GM21367 (cell line): ENCODE results near the gene SMARCD3.

ENCODE experiments used
- ATAC-seq: cut with Tn5 transposase; IDR thresholded peaks from one replicate; pipeline ENCODE4 v1.9.1; 2021; ENCODE audit not compliant: unreplicated experiment

Gene SMARCD3

GRCh38 chr7:151189038-151189437 is 59.5 kb downstream of the SMARCD3 start:
- no peak for ATAC-seq
